ENCODE results near the gene CNKSR3.

Gene CNKSR3

DNA sequence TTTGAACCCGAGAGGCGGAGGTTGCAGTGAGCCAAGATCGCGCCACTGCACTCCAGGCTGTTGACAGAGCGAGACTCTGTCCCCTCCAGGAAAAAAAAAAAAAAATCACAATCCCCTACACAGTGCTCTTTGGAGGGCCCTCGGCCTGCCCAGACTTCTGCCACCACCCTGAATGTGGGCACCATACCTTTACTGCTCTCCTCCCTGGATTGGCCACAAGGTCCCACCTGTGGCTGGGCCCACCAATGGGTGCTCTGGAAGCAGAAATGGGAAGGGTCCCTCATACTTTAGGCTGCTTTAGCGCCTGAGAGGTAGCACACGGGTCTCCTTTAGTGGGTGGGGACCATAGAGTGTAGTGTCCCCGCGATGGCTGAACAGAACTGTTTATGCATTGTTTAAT, 103.6 kb downstream of the CNKSR3 start:
- H3K4me1 ChIP-seq (ENCODE audit: control insufficient read depth in 2 of 2, insufficient read depth in 2 of 2, low read length in 2 of 2), result peaks cover 0 to 10% of the 10 kb centered on the region in 2 donors

DNA sequence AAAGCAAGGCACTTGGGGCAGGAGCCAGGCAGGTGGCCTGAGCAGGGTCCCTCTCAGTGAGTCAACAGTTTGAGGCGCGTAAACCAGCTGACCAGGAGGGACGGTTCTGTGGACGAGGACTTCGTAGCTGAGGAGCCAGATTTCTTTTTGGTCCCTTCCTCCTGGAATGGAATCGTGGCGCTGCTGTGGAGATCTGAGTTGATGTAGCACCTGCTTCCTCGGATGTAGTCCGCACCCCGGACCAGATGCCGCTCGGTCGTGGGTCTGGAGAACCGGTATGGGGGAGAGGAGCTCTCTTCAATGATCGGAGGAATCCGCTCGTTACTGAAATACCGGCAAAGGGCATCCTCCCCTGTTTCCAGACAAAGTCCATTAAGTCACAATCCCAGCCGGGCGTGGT, 104.2 kb downstream of the CNKSR3 start:
- no peaks in the 10 kb centered on the region for H3K27me3 ChIP-seq (ENCODE audit: control insufficient read depth in 2 of 2, insufficient read depth in 2 of 2, low read length in 2 of 2)
- no peak overlapping the region for H3K27ac ChIP-seq (ENCODE audit: low read depth in 2 of 2, low read length in 2 of 2)
- H3K4me3 ChIP-seq (ENCODE audit: low read length in 2 of 2), result no peak overlapping the region
- peaks cover 7% of the 10 kb centered on the region in 2 donors for H3K36me3 ChIP-seq (ENCODE audit: control insufficient read depth in 2 of 2, insufficient read depth in 2 of 2, low read length in 2 of 2)
- peaks cover 0 to 10% of the 10 kb centered on the region in 2 donors for H3K4me1 ChIP-seq (ENCODE audit: control insufficient read depth in 2 of 2, insufficient read depth in 2 of 2, low read length in 2 of 2)
- H3K9ac ChIP-seq (ENCODE audit: low read depth in 1 of 2, low read length in 2 of 2), result no peak overlapping the region
- no peaks in the 10 kb centered on the region for H3K9me3 ChIP-seq (ENCODE audit: control insufficient read depth in 2 of 2, low read length in 2 of 2)

More for the DNA sequence above, 103.6 kb downstream of the CNKSR3 start:
- Histone ChIP-seq H3K4me3 (ENCODE audit: low read length in 2 of 2) (no peak overlapping the region), H3K9me3 (ENCODE audit: control insufficient read depth in 2 of 2, low read length in 2 of 2) (no peaks in the 10 kb centered on the region), H3K36me3 (ENCODE audit: control insufficient read depth in 2 of 2, insufficient read depth in 2 of 2, low read length in 2 of 2) (peaks cover 3 to 7% of the 10 kb centered on the region in 2 donors), H3K27me3 (ENCODE audit: control insufficient read depth in 2 of 2, insufficient read depth in 2 of 2, low read length in 2 of 2) (no peaks in the 10 kb centered on the region), H3K27ac (ENCODE audit: low read depth in 2 of 2, low read length in 2 of 2) (no peak overlapping the region), H3K9ac (ENCODE audit: low read depth in 1 of 2, low read length in 2 of 2) (no peak overlapping the region)

DNA sequence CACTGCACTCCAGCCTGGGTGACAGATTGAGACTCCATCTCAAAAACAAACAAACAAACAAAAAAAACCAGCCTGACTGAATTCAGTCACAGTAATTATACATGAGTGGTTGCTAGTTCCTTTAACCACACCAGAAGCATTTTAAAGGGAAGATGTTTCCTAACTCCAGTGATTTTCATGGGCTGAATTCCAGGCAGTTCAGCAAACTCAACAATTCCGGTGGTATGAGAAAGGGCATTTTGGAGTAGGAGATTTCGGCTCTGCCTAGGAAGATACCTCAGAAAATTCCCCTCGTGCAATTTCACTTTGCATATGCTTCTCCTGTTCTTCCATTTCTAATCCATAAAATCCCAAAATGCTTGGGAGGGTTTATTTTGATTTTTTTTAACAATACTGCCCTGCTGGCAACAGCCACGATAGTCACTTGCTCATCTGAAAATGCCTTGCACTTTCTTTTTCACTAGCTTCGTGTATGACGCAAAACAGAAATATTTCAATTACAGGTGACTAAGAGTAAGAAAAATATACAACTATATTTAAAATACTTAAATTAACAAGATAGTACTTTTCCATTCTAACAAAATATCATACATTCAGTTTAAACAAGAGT, 105.6 kb downstream of the CNKSR3 start:
- Histone ChIP-seq H3K4me3 (ENCODE audit: low read length in 2 of 2) (no peak overlapping the region), H3K9me3 (ENCODE audit: control insufficient read depth in 2 of 2, low read length in 2 of 2) (no peaks in the 10 kb centered on the region), H3K36me3 (ENCODE audit: control insufficient read depth in 2 of 2, insufficient read depth in 2 of 2, low read length in 2 of 2) (peaks cover 7 to 10% of the 10 kb centered on the region in 2 donors), H3K27ac (ENCODE audit: low read depth in 2 of 2, low read length in 2 of 2) (no peak overlapping the region), H3K4me1 (ENCODE audit: control insufficient read depth in 2 of 2, insufficient read depth in 2 of 2, low read length in 2 of 2) (peaks cover 0 to 6% of the 10 kb centered on the region in 2 donors), H3K9ac (ENCODE audit: low read depth in 1 of 2, low read length in 2 of 2) (no peak overlapping the region), H3K27me3 (ENCODE audit: control insufficient read depth in 2 of 2, insufficient read depth in 2 of 2, low read length in 2 of 2) (no peaks in the 10 kb centered on the region)

DNA sequence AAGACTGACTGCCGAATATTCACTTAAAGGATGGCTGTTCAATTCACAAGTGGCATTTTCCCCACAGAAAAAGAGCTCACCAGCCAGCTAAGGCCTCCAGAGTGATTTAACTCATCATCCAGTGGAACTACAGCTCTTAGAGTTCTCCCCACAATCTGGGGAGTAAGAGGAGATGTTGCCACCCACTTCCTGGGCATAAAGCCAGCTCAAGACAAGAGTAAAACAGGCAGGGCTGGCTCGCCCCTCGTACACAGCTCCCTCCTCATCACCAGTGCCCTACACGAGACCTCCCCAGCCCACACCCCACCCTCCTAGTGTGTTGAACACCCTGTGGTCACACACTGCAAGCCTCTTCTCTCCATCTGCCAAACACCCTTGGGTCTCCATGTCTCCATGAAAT, 106.7 kb downstream of the CNKSR3 start:
- Histone ChIP-seq H3K4me3 (ENCODE audit: low read length in 2 of 2) (no peak overlapping the region), H3K27ac (ENCODE audit: low read depth in 2 of 2, low read length in 2 of 2) (no peak overlapping the region), H3K36me3 (ENCODE audit: control insufficient read depth in 2 of 2, insufficient read depth in 2 of 2, low read length in 2 of 2) (peaks cover 7 to 10% of the 10 kb centered on the region in 2 donors), H3K9ac (ENCODE audit: low read depth in 1 of 2, low read length in 2 of 2) (no peak overlapping the region), H3K9me3 (ENCODE audit: control insufficient read depth in 2 of 2, low read length in 2 of 2) (no peaks in the 10 kb centered on the region), H3K27me3 (ENCODE audit: control insufficient read depth in 2 of 2, insufficient read depth in 2 of 2, low read length in 2 of 2) (no peaks in the 10 kb centered on the region), H3K4me1 (ENCODE audit: control insufficient read depth in 2 of 2, insufficient read depth in 2 of 2, low read length in 2 of 2) (peaks cover 0 to 5% of the 10 kb centered on the region in 2 donors)

DNA sequence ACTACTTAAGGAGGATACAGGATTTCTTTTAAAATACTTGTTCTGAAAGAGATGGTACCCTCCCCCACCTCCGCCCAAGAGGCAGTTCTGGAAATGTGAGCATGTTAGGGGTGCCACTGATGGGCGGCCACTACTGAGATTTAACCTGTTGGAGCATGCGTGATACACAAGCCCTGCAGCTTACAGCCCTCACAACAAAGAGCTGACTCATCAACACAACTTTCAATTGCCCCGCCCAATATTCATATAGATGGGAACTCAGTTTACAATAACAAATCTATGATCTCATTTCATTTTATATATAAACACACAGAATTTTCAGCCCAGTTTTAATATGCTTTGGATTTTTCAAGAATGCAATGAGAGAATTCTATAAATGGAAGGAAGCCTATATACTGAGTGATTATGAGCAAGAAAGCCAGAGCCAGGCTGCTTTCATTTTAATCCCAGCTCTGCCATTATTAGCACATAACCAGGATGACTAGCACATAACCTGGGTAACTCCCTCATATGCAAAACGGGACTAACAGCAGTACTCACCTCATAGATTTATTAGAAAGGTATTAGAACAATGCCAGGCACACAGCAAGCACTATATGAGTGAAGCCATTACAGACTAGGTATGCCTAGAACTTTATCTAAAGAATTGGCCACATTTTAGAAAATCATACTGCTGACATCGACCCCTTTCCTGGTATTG, 108.3 kb downstream of the CNKSR3 start:
- H3K36me3 ChIP-seq (ENCODE audit: control insufficient read depth in 2 of 2, insufficient read depth in 2 of 2, low read length in 2 of 2), result peaks cover 7 to 10% of the 10 kb centered on the region in 2 donors
- no peaks in the 10 kb centered on the region for H3K27me3 ChIP-seq (ENCODE audit: control insufficient read depth in 2 of 2, insufficient read depth in 2 of 2, low read length in 2 of 2)
- H3K4me3 ChIP-seq (ENCODE audit: low read length in 2 of 2), result no peak overlapping the region
- H3K4me1 ChIP-seq (ENCODE audit: control insufficient read depth in 2 of 2, insufficient read depth in 2 of 2, low read length in 2 of 2), result peaks cover 0 to 5% of the 10 kb centered on the region in 2 donors
- H3K27ac ChIP-seq (ENCODE audit: low read depth in 2 of 2, low read length in 2 of 2), result no peak overlapping the region
- no peak overlapping the region for H3K9ac ChIP-seq (ENCODE audit: low read depth in 1 of 2, low read length in 2 of 2)
- no peaks in the 10 kb centered on the region for H3K9me3 ChIP-seq (ENCODE audit: control insufficient read depth in 2 of 2, low read length in 2 of 2)

DNA sequence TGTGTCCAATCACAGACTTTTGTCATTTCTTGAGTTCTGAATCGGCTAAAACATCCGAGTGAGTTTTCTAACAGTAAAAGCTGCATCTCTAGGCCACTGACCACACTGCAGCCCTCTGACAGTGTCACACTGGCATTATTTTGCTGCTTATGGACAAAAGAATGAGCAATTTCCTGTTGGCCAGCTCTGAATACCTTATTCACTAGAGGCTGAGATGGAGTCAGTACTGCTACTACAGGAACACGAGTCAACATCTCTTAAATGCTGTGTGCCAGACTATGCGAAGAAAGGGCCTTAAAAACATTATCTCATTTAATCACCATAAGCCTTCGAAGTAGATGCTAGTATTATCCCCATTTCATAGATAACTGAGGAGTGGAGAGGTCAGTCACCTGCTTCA, 111.4 kb downstream of the CNKSR3 start:
- Histone ChIP-seq H3K4me3 (ENCODE audit: low read length in 2 of 2) (no peak overlapping the region), H3K9ac (ENCODE audit: low read depth in 1 of 2, low read length in 2 of 2) (no peak overlapping the region), H3K9me3 (ENCODE audit: control insufficient read depth in 2 of 2, low read length in 2 of 2) (no peaks in the 10 kb centered on the region), H3K36me3 (ENCODE audit: control insufficient read depth in 2 of 2, insufficient read depth in 2 of 2, low read length in 2 of 2) (peaks cover 3% of the 10 kb centered on the region in 2 donors), H3K27ac (ENCODE audit: low read depth in 2 of 2, low read length in 2 of 2) (no peak overlapping the region), H3K4me1 (ENCODE audit: control insufficient read depth in 2 of 2, insufficient read depth in 2 of 2, low read length in 2 of 2) (peaks cover 0 to 5% of the 10 kb centered on the region in 2 donors), H3K27me3 (ENCODE audit: control insufficient read depth in 2 of 2, insufficient read depth in 2 of 2, low read length in 2 of 2) (no peaks in the 10 kb centered on the region)

DNA sequence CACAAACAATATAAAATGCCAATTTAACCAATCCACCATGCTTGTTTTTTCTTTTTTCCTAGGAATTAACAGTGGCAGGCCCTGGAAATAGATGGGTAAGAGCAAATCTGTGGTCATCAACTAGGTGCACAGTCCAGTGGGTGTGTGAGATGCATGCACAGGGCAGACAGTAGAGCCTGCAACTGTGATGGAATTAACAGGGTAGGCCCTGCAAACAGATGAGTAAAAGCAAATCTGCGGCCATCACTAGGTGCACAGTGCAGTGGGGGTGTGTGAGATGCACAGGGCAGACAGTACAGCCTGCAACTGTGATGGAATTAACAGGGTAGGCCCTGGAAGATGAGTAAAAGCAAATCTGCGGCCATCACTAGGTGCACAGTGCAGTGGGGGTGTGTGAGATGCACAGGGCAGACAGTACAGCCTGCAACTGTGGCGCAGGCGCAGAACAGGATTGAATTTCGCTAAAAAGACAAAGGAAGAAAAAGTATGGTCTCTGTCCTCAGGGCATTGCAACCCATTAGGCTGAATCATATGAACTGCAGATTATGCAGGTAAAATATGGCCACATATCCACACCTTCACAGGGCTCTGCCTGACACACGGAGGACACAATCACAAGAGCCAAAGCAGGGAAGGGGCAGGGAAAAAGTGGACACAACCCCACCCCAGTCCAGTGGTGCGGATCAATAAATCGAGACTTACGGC, 112.8 kb downstream of the CNKSR3 start:
- Histone ChIP-seq H3K4me1 (ENCODE audit: control insufficient read depth in 2 of 2, insufficient read depth in 2 of 2, low read length in 2 of 2) (no peaks in the 10 kb centered on the region), H3K9me3 (ENCODE audit: control insufficient read depth in 2 of 2, low read length in 2 of 2) (no peaks in the 10 kb centered on the region), H3K4me3 (ENCODE audit: low read length in 2 of 2) (no peak overlapping the region), H3K36me3 (ENCODE audit: control insufficient read depth in 2 of 2, insufficient read depth in 2 of 2, low read length in 2 of 2) (peaks cover 3% of the 10 kb centered on the region in 2 donors), H3K9ac (ENCODE audit: low read depth in 1 of 2, low read length in 2 of 2) (no peak overlapping the region), H3K27me3 (ENCODE audit: control insufficient read depth in 2 of 2, insufficient read depth in 2 of 2, low read length in 2 of 2) (no peaks in the 10 kb centered on the region), H3K27ac (ENCODE audit: low read depth in 2 of 2, low read length in 2 of 2) (no peak overlapping the region)

DNA sequence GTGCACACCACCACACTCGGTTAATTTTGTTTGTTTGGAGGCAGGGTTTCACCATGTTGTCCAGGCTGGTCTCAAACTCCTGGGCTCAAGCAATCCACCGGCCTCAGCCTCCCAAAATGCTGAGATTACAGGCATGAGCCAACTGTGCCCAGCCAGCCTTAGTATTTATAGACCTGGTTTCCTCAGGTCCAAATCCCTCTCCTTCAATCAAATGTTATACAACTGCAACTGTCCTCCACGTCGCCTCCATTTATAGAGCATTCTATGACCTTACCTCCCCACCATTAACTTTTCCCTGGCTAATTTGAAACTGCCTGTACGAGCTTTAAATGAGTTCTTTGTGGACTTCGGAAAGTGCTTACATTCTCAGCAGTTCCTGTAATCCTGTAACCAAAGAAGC, 114.6 kb downstream of the CNKSR3 start:
- Histone ChIP-seq H3K27ac (ENCODE audit: low read depth in 2 of 2, low read length in 2 of 2) (no peak overlapping the region), H3K9me3 (ENCODE audit: control insufficient read depth in 2 of 2, low read length in 2 of 2) (no peaks in the 10 kb centered on the region)

DNA sequence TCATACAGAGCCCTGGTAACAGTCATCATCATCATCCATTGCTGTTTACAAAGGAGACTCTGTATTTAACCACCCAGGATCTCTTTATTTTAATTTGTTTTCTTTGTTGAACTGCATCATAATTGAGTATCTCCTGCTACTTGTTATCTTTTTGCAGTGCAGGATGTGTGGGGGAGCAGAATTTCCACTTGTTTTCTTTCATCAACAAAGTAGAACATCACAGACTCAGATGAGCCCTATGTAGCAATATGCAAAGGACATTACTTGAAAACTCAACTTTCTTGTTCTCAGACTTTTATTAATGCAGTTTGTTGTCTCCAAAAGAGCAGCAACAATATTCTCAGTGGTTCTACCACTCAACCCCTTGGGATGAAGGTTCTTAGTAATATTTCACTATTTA, 115.2 kb downstream of the CNKSR3 start:
- H3K4me1 ChIP-seq (ENCODE audit: control insufficient read depth in 2 of 2, insufficient read depth in 2 of 2, low read length in 2 of 2), result no peaks in the 10 kb centered on the region
- no peaks in the 10 kb centered on the region for H3K27me3 ChIP-seq (ENCODE audit: control insufficient read depth in 2 of 2, insufficient read depth in 2 of 2, low read length in 2 of 2)
- no peaks in the 10 kb centered on the region for H3K36me3 ChIP-seq (ENCODE audit: control insufficient read depth in 2 of 2, insufficient read depth in 2 of 2, low read length in 2 of 2)
- no peak overlapping the region for H3K9ac ChIP-seq (ENCODE audit: low read depth in 1 of 2, low read length in 2 of 2)
- no peaks in the 10 kb centered on the region for H3K9me3 ChIP-seq (ENCODE audit: control insufficient read depth in 2 of 2, low read length in 2 of 2)
- H3K27ac ChIP-seq (ENCODE audit: low read depth in 2 of 2, low read length in 2 of 2), result no peak overlapping the region
- H3K4me3 ChIP-seq (ENCODE audit: low read length in 2 of 2), result no peak overlapping the region

More for the DNA sequence above, 114.6 kb downstream of the CNKSR3 start:
- Histone ChIP-seq H3K9ac (ENCODE audit: low read depth in 1 of 2, low read length in 2 of 2) (no peak overlapping the region), H3K4me3 (ENCODE audit: low read length in 2 of 2) (no peak overlapping the region), H3K27me3 (ENCODE audit: control insufficient read depth in 2 of 2, insufficient read depth in 2 of 2, low read length in 2 of 2) (no peaks in the 10 kb centered on the region), H3K4me1 (ENCODE audit: control insufficient read depth in 2 of 2, insufficient read depth in 2 of 2, low read length in 2 of 2) (no peaks in the 10 kb centered on the region), H3K36me3 (ENCODE audit: control insufficient read depth in 2 of 2, insufficient read depth in 2 of 2, low read length in 2 of 2) (no peaks in the 10 kb centered on the region)

DNA sequence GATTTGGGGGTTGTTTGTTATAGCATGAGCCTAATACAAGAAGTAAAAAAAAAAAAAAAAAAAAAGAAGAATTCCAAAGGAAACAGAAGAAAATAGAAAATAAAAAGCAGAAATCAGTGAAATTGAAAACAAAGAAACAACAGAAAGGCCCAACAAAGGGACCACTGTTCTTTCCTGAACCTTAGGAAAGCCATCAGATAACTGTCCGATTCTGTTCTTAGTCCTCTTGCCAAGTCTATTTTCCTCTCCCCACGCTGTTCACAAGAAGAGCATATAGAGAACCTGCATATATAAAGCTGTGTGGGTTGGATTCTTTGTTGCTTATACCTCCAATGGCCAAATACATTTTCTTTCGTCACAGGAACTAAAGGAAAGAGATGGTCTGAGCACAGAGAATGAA, 115.9 kb downstream of the CNKSR3 start:
- no peak overlapping the region for H3K9ac ChIP-seq (ENCODE audit: low read depth in 1 of 2, low read length in 2 of 2)
- H3K4me3 ChIP-seq (ENCODE audit: low read length in 2 of 2), result no peak overlapping the region
- no peaks in the 10 kb centered on the region for H3K36me3 ChIP-seq (ENCODE audit: control insufficient read depth in 2 of 2, insufficient read depth in 2 of 2, low read length in 2 of 2)
- no peaks in the 10 kb centered on the region for H3K9me3 ChIP-seq (ENCODE audit: control insufficient read depth in 2 of 2, low read length in 2 of 2)
- no peak overlapping the region for H3K27ac ChIP-seq (ENCODE audit: low read depth in 2 of 2, low read length in 2 of 2)
- no peaks in the 10 kb centered on the region for H3K27me3 ChIP-seq (ENCODE audit: control insufficient read depth in 2 of 2, insufficient read depth in 2 of 2, low read length in 2 of 2)
- H3K4me1 ChIP-seq (ENCODE audit: control insufficient read depth in 2 of 2, insufficient read depth in 2 of 2, low read length in 2 of 2), result no peaks in the 10 kb centered on the region
